Tibial nerve (tissue), 4 donors: ENCODE measurements around the gene LMCD1. TPM values are rescaled to one million over a fixed set of nuclear protein-coding genes. Genes with fewer than 3 reads are reported as not detected.

Experiments used
- DNase-seq, 2 donors: peaks; one replicate each; pipeline ENCODE4 v3.0.0-alpha.2; 2019; ENCODE audit warnings: low spot score in 2 of 2
- H3K27ac ChIP-seq, 4 donors: fragments of 200-600 bp; sonication (generic) in 3 of 4; one replicate each; pipeline ENCODE4 v1.5.1; 2017 to 2019; ENCODE audit warnings: mild to moderate bottlenecking in 1 of 4
- H3K27me3 ChIP-seq, 2 donors: fragments of 200-600 bp; sonication (generic) in 1 of 2; one replicate each; pipeline versions ENCODE4 v1.5.1 to v1.6.0; 2017 to 2019
- H3K36me3 ChIP-seq, 3 donors: fragments of 200-600 bp; sonication (generic); one replicate each; pipeline ENCODE4 v1.5.1; 2018 to 2019
- H3K4me1 ChIP-seq, 4 donors: fragments of 200-600 bp; sonication (generic) in 3 of 4; one replicate each; pipeline ENCODE4 v1.5.1; 2017 to 2019
- H3K4me3 ChIP-seq, 4 donors: fragments of 200-600 bp; sonication (generic) in 3 of 4; one replicate each; pipeline ENCODE4 v1.5.1; 2017 to 2019; ENCODE audit warnings: mild to moderate bottlenecking in 1 of 4, moderate library complexity in 1 of 4
- H3K9me3 ChIP-seq, 4 donors: fragments of 200-600 bp; sonication (generic) in 3 of 4; one replicate each; pipeline ENCODE4 v1.5.1; 2017 to 2019
- EP300 ChIP-seq, 2 donors: sonication (generic); formaldehyde crosslinking; IDR thresholded peaks; one replicate each; pipeline ENCODE4 v1.6.1; 2017; ENCODE audit warnings: antibody characterized with exemption in 2 of 2, mild to moderate bottlenecking in 1 of 2
- POLR2A ChIP-seq, 2 donors: fragments of 450-650 bp; IDR thresholded peaks; one replicate each; pipeline ENCODE4 v1.6.1; 2017; ENCODE audit warnings: antibody characterized with exemption in 2 of 2, mild to moderate bottlenecking in 2 of 2, moderate library complexity in 2 of 2
- WGBS, 2 donors: methylation state at CpG; one replicate each; pipeline ENCODE4 v1.1.5; 2018; 5-methylcytosine and 5-hydroxymethylcytosine counted together
- total RNA-seq, 4 donors: library from RNA; depleted of rRNA; stranded (reverse); fragments of >200 nt; gene quantifications; one replicate each; pipeline ENCODE4 v1.1.0, GENCODE V29; 2016
- TF ChIP-seq, protein P1 (sequence below), 5 experiments: fragments of 200-600 bp in 3 of 5; fragments of 450-650 bp in 2 of 5; sonication (generic) in 3 of 5; IDR thresholded peaks; one replicate each; pipeline ENCODE4 v1.5.1; 2016 to 2019; ENCODE audit warnings: antibody characterized with exemption in 5 of 5, mild to moderate bottlenecking in 3 of 5, moderate library complexity in 2 of 5

LMCD1 gene
- total RNA-seq, 4 donors from 2014 or later = 81.2 to 147 (median 92.9) TPM

DNA sequence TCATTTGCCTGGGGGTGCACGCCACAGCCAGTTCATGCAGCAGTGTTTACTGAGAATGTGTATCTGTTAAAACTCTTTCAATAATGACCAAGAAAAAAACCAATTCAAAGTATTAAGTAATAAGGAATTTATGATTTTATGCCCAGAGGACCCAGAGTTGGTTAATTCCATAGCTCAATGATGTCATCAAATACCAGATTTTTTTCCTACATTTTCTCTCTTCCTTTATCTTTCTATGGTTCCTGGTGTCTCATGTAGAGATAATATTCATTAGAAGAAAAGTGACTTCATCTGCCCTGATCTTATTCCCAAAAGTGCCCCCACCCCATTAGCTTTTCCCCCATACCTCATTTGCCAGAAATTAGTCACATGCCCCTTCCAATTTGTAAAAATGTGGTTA, 44.6 kb upstream of the LMCD1 start:
- Histone ChIP-seq H3K36me3 (no peaks in the 10 kb centered on the region), H3K4me1 (peaks cover 0 to 12% (median 0%) of the 10 kb centered on the region in 4 donors), H3K27me3 (no peaks in the 10 kb centered on the region), H3K9me3 (no peaks in the 10 kb centered on the region), H3K4me3 (no peak overlapping the region), H3K27ac (peak overlapping the region in 1 of 4 donors; percentile 15)
- WGBS, 2 donors = 78 to 87% methylated on average over 1 of the region's 1 CpG
- DNase-seq = no peak
- TF ChIP-seq EP300 (IDR thresholded peaks at IDR 0.05) (no peak), POLR2A (IDR thresholded peaks at IDR 0.05) (no peak)
- TF ChIP-seq, protein P1, sequence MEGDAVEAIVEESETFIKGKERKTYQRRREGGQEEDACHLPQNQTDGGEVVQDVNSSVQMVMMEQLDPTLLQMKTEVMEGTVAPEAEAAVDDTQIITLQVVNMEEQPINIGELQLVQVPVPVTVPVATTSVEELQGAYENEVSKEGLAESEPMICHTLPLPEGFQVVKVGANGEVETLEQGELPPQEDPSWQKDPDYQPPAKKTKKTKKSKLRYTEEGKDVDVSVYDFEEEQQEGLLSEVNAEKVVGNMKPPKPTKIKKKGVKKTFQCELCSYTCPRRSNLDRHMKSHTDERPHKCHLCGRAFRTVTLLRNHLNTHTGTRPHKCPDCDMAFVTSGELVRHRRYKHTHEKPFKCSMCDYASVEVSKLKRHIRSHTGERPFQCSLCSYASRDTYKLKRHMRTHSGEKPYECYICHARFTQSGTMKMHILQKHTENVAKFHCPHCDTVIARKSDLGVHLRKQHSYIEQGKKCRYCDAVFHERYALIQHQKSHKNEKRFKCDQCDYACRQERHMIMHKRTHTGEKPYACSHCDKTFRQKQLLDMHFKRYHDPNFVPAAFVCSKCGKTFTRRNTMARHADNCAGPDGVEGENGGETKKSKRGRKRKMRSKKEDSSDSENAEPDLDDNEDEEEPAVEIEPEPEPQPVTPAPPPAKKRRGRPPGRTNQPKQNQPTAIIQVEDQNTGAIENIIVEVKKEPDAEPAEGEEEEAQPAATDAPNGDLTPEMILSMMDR (IDR thresholded peaks at IDR 0.05) = no peak

DNA sequence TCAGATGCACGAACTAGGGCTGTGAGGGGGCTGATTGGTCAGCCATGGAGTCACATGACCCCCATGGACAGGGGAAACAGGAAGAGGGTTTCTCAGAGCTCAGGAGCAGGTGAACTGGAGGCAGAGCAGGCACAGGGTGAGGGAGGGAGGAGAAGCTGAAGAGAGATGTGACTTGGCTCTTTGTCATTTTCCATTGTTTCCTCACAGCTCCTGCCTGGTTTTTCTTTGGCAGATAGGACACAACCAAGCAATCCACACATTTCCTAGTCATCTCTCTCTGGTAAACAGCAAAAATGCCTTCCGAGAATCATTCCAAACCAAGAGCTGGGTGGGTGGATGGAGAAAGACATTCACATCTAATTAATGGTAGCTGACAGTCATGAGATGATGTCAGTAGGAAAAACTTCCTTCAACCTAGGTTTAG, 43.4 kb upstream of the LMCD1 start:
- WGBS, 2 donors = 69 to 80% methylated on average over 2 of the region's 2 CpGs
- no peak overlapping the region for H3K4me3 ChIP-seq
- H3K4me1 ChIP-seq = peaks cover 0 to 12% (median 0%) of the 10 kb centered on the region in 4 donors
- no peak for DNase-seq
- no peaks in the 10 kb centered on the region for H3K9me3 ChIP-seq
- H3K36me3 ChIP-seq = no peaks in the 10 kb centered on the region
- H3K27ac ChIP-seq = peak overlapping the region in 2 of 4 donors; percentile 46 to 73
- no peaks in the 10 kb centered on the region for H3K27me3 ChIP-seq
- TF ChIP-seq, protein P1 (IDR thresholded peaks at IDR 0.05) = no peak

DNA sequence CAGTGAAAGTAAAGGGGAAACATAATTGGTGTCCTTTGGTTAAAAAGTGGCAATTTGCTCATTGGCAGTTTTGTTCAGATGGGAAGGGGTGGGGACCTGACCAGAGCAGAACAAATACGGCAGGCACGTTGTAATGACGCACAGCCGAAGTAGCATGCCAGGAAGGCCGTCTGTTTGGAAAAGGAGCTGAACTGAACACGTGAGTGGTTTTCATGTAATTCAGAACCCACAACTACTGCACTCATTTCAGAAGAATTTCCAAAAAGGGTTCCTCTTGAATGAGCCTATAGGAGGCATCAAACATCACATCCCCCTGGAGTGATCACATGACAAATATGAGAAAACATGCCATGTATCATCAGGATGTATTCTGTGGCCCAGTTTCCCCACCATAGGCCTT, 42.9 kb upstream of the LMCD1 start:
- Histone ChIP-seq H3K36me3 (no peaks in the 10 kb centered on the region), H3K4me1 (peaks cover 0 to 12% (median 0%) of the 10 kb centered on the region in 4 donors), H3K4me3 (no peak overlapping the region), H3K9me3 (no peaks in the 10 kb centered on the region), H3K27me3 (no peaks in the 10 kb centered on the region), H3K27ac (peak overlapping the region in 2 of 4 donors; percentile 67 to 73)
- no peak for DNase-seq
- TF ChIP-seq POLR2A (IDR thresholded peaks at IDR 0.05) (no peak), EP300 (IDR thresholded peaks at IDR 0.05) (peak in 1 of 2 donors; percentile 21)
- WGBS, 2 donors = 79 to 83% methylated on average over 6 of the region's 6 CpGs

DNA sequence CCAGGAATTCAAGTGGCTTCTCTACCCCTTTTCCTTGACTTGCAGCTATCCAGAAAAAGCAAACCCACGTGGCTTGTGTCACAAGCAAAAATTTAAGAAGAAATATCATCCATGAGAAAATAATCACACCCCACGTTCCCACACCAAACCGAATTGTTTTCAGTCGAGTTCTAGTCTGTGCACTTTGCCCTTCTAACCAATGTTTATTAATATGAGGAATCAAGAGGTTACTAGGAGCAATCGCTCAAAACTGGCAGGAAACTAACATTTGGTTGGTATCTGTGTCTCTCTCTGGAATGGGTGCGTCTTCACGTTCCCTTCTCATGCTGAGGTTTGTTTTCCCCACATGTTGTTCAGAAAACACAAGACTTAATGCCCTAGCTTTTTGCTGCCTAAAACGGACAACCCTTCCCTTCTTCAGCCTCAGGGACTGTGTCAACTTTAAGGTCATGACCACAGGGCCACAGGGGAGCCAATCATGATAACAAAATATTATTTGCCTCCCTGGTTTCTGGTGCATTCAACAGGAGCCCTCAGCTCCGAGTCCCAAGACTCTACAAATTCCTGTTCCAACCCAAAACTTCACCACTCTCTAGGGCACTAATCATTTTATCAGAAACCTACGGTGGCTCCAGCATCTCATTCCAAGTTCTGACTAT, 41.4 kb upstream of the LMCD1 start:
- no peaks in the 10 kb centered on the region for H3K9me3 ChIP-seq
- no peak for TF ChIP-seq POLR2A (IDR thresholded peaks at IDR 0.05)
- TF ChIP-seq, protein P1 (IDR thresholded peaks at IDR 0.05) = no peak
- peak; percentile 27 to 32 for TF ChIP-seq EP300 (IDR thresholded peaks at IDR 0.05)
- no peak for DNase-seq
- peaks cover 0 to 12% (median 0%) of the 10 kb centered on the region in 4 donors for H3K4me1 ChIP-seq
- WGBS, 2 donors = 48 to 50% methylated on average over 10 of the region's 10 CpGs
- H3K27ac ChIP-seq = peak overlapping the region in 2 of 4 donors; percentile 67 to 73
- H3K36me3 ChIP-seq = no peaks in the 10 kb centered on the region
- H3K4me3 ChIP-seq = no peak overlapping the region
- no peaks in the 10 kb centered on the region for H3K27me3 ChIP-seq

DNA sequence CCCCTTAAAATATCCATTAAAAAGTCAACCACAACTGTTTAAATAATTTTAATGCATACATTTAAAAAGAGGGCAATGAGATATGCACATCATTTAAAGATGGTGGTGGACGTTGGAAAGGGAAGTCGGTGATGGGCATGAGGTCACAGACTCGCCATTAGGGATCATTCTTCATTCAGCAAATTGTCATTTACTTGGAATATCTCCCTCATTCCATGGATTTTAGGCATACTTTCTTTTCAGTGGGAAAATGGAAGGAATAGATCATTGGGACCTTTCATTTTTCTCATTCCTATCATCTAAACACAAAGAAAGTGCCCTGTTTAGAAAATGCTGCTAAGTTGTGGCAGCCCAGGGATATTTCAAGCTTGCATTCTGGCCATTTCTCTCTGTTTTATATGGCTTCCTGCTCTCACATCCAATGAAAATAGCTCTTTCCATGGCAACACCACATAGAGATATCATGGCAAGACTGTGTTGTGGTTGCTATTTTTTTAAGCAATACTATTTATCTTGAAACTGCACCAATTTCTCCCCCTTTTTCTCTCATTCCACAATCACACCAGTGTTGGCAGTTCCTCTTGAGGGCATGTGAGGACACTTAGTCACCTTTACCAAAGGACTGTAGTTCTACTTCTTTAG, 40.7 kb upstream of the LMCD1 start:
- TF ChIP-seq, protein P1 (IDR thresholded peaks at IDR 0.05) = no peak
- TF ChIP-seq EP300 (IDR thresholded peaks at IDR 0.05) = peak in 1 of 2 donors; percentile 49
- DNase-seq = no peak
- Histone ChIP-seq H3K27ac (peak overlapping the region in 2 of 4 donors; percentile 51 to 73), H3K36me3 (no peaks in the 10 kb centered on the region), H3K4me1 (peaks cover 0 to 12% (median 0%) of the 10 kb centered on the region in 4 donors), H3K9me3 (no peaks in the 10 kb centered on the region), H3K27me3 (no peaks in the 10 kb centered on the region), H3K4me3 (no peak overlapping the region)
- WGBS, 2 donors = 33 to 42% methylated on average over 3 of the region's 3 CpGs
